Neural progenitor cell (in vitro differentiated cells): ENCODE measurements around the gene DUSP11. TPM values are rescaled to one million over a fixed set of nuclear protein-coding genes. Genes with fewer than 3 reads are reported as not detected.
A peak's percentile ranks its signal among the peaks of the same experiment; 100 is the strongest.
"Not testable (repeated sequence)": the region's sequence is repeated elsewhere in the genome, so short reads cannot be mapped to it uniquely, and the experiment has no call there.

Source experiments
- DNase-seq: peaks from one replicate; pipeline ENCODE4 v3.0.0-alpha.2; 2016; ENCODE audit warnings: low spot score
- H2AFZ ChIP-seq: fragments of 200-600 bp; sonication (generic); replicated peaks from 2 replicates; pipeline ENCODE4 v1.6.1; 2016; ENCODE audit warnings: antibody characterized with exemption
- H3F3A ChIP-seq: fragments of 200-600 bp; sonication (generic); 2 replicates; pipeline ENCODE4 v1.6.1; 2016; ENCODE audit warnings: antibody characterized with exemption, low read depth
- H3K27ac ChIP-seq: fragments of 200-600 bp; sonication (generic); 2 replicates; pipeline ENCODE4 v1.5.1; 2016; ENCODE audit warnings: mild to moderate bottlenecking
- H3K27me3 ChIP-seq: fragments of 200-600 bp; sonication (generic); 2 replicates; pipeline ENCODE4 v1.6.1; 2016; ENCODE audit warnings: mild to moderate bottlenecking, moderate library complexity
- H3K36me3 ChIP-seq: fragments of 200-600 bp; sonication (generic); 2 replicates; pipeline ENCODE4 v1.5.1; 2016
- H3K4me1 ChIP-seq: fragments of 200-600 bp; sonication (generic); 2 replicates; pipeline ENCODE4 v1.6.1; 2016; ENCODE audit warnings: mixed run types
- H3K4me2 ChIP-seq: fragments of 200-600 bp; sonication (generic); 2 replicates; pipeline ENCODE4 v1.6.1; 2016
- H3K4me3 ChIP-seq: fragments of 200-600 bp; sonication (generic); 2 replicates; pipeline ENCODE4 v1.5.1; 2016
- H3K79me2 ChIP-seq: fragments of 200-600 bp; sonication (generic); 2 replicates; pipeline ENCODE4 v1.6.1; 2016; ENCODE audit warnings: low read depth
- H3K9ac ChIP-seq: fragments of 200-600 bp; sonication (generic); 2 replicates; pipeline ENCODE4 v1.6.1; 2016
- H3K9me3 ChIP-seq: fragments of 200-600 bp; sonication (generic); 2 replicates; pipeline ENCODE4 v1.5.1; 2016; ENCODE audit warnings: low read depth
- H4K20me1 ChIP-seq: fragments of 200-600 bp; sonication (generic); 2 replicates; pipeline ENCODE4 v1.6.1; 2016; ENCODE audit warnings: low read depth
- H3K27ac Mint-ChIP-seq: 3 replicates; pipeline ENCODE4 v1.8.0; 2021; ENCODE audit warnings: mixed read lengths
- H3K27me3 Mint-ChIP-seq: 2 replicates; pipeline ENCODE4 v1.8.0; 2022; ENCODE audit warnings: low read depth, mild to moderate bottlenecking, inconsistent platforms, moderate library complexity, mixed read lengths; ENCODE audit not compliant: insufficient read depth
- H3K36me3 Mint-ChIP-seq: 3 replicates; pipeline ENCODE4 v1.8.0; 2021; ENCODE audit warnings: mixed read lengths
- H3K4me1 Mint-ChIP-seq: 3 replicates; pipeline ENCODE4 v1.8.0; 2021; ENCODE audit warnings: mixed read lengths
- H3K4me3 Mint-ChIP-seq: 3 replicates; pipeline ENCODE4 v1.8.0; 2021; ENCODE audit warnings: mild to moderate bottlenecking, moderate library complexity, mixed read lengths
- H3K9me3 Mint-ChIP-seq: 3 replicates; pipeline ENCODE4 v1.8.0; 2020; ENCODE audit warnings: mixed read lengths
- EZH2 ChIP-seq: fragments of 200-600 bp; sonication (generic); IDR thresholded peaks from 2 replicates; pipeline ENCODE4 v1.6.1; 2017; ENCODE audit warnings: antibody characterized with exemption, mild to moderate bottlenecking, moderate library complexity
- EZH2phosphoT487 ChIP-seq: fragments of 200-600 bp; sonication (generic); IDR thresholded peaks from 2 replicates; pipeline ENCODE4 v1.6.1; 2017; ENCODE audit warnings: antibody characterized with exemption
- total RNA-seq: library from RNA; depleted of rRNA; stranded (reverse); fragments of >200 nt; gene quantifications from 2 replicates; pipeline ENCODE4 v1.2.3, GENCODE V29; 2015; ENCODE audit warnings: low replicate concordance
- TF ChIP-seq, protein P1 (sequence below): fragments of 200-600 bp; sonication (generic); IDR thresholded peaks from 2 replicates; pipeline ENCODE4 v1.5.1; 2017; ENCODE audit warnings: antibody characterized with exemption, mild to moderate bottlenecking

DUSP11 gene
- total RNA-seq, 1 donor from 2014 or later: 43.5 TPM

DNA sequence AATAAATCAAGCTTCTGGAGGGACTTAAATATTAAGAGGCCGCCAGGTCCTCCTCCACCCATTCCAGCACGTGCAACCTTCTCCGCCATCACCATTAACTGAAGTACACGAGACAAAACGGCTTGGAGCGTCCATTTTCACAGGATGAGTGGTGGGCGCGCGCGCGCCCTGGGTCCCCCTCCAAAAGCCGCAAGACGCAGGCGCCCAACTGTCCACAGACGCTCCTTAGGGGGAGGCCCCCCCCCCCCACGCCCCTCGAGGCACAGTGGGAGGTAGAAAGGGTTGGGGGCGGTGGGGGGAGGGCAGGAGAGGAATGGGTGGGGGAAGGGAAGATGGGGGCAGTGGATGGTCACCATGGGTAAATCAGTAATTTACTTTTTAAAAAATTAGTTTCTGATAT lies 38.4 kb upstream of the DUSP11 start:
- Mint-ChIP-seq H3K27ac (no peak overlapping the region), H3K27me3 (peaks cover 9% of the 10 kb centered on the region), H3K9me3 (no peaks in the 10 kb centered on the region), H3K36me3 (no peaks in the 10 kb centered on the region), H3K4me1 (no peaks in the 10 kb centered on the region), H3K4me3 (no peak overlapping the region)
- Histone ChIP-seq H3K4me3 (no peak overlapping the region), H4K20me1 (no peaks in the 10 kb centered on the region), H3F3A (no peaks in the 10 kb centered on the region), H3K79me2 (no peaks in the 10 kb centered on the region), H3K36me3 (no peaks in the 10 kb centered on the region), H3K4me2 (no peak overlapping the region), H3K27me3 (peaks cover 27% of the 10 kb centered on the region), H3K4me1 (no peaks in the 10 kb centered on the region), H3K27ac (no peak overlapping the region), H3K9ac (no peak overlapping the region), H3K9me3 (no peaks in the 10 kb centered on the region), H2AFZ (no peak overlapping the region)
- no peak for DNase-seq
- TF ChIP-seq, protein P1, sequence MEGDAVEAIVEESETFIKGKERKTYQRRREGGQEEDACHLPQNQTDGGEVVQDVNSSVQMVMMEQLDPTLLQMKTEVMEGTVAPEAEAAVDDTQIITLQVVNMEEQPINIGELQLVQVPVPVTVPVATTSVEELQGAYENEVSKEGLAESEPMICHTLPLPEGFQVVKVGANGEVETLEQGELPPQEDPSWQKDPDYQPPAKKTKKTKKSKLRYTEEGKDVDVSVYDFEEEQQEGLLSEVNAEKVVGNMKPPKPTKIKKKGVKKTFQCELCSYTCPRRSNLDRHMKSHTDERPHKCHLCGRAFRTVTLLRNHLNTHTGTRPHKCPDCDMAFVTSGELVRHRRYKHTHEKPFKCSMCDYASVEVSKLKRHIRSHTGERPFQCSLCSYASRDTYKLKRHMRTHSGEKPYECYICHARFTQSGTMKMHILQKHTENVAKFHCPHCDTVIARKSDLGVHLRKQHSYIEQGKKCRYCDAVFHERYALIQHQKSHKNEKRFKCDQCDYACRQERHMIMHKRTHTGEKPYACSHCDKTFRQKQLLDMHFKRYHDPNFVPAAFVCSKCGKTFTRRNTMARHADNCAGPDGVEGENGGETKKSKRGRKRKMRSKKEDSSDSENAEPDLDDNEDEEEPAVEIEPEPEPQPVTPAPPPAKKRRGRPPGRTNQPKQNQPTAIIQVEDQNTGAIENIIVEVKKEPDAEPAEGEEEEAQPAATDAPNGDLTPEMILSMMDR: no peak
- no peak for TF ChIP-seq EZH2phosphoT487

DNA sequence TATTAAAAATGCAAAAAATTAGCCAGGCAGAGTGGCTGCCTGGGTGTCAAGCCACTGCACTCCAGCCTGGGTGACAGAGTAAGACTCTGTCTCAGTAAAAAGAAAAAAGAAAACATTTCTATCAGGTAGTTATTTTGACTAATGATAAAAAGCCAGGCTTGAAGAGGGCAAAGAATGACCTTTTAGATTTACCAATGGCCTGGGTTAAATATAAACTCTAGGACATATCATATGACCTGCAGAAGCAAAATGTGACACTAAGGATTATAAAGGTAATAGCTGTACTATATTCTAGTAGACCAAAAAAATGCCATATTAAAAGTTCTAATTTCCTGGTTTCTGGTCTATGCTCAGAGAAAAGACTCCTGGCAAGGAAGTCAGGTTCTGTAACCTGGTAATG lies 32.7 kb upstream of the DUSP11 start:
- Mint-ChIP-seq H3K9me3 (no peaks in the 10 kb centered on the region), H3K36me3 (no peaks in the 10 kb centered on the region)
- no peak overlapping the region for H3K9ac ChIP-seq

DNA sequence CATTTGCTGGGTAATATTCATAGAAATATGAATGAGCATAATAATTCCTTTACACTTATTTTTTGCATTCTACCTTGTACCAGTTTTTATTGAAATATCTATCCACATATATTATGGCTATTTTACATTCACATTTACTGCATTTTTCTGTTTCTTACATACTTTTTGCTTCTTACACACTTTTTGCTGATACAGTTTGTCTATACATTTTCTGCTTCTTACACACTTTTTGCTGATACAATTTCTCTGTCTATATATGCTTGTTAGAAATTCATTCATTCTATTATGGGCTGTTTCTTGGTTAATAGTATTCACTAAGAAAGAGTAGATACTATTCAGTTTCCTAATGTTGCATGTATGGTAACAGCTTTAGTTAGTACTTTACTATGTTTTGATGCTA lies 32.0 kb upstream of the DUSP11 start:
- H3F3A ChIP-seq: no peaks in the 10 kb centered on the region
- Mint-ChIP-seq H3K4me3 (no peak overlapping the region), H3K9me3 (no peaks in the 10 kb centered on the region), H3K27me3 (peaks cover 8% of the 10 kb centered on the region), H3K4me1 (no peaks in the 10 kb centered on the region), H3K27ac (no peak overlapping the region), H3K36me3 (no peaks in the 10 kb centered on the region)
- no peaks in the 10 kb centered on the region for H3K4me1 ChIP-seq
- H4K20me1 ChIP-seq: no peaks in the 10 kb centered on the region
- no peaks in the 10 kb centered on the region for H3K36me3 ChIP-seq
- no peak overlapping the region for H2AFZ ChIP-seq
- peaks cover 50% of the 10 kb centered on the region for H3K27me3 ChIP-seq
- H3K4me3 ChIP-seq: no peak overlapping the region
- H3K9ac ChIP-seq: no peak overlapping the region
- H3K27ac ChIP-seq: no peak overlapping the region
- no peak overlapping the region for H3K4me2 ChIP-seq
- no peak for DNase-seq
- TF ChIP-seq EZH2phosphoT487 (no peak), EZH2 (no peak)
- TF ChIP-seq, protein P1: no peak
- H3K9me3 ChIP-seq: no peaks in the 10 kb centered on the region
- no peaks in the 10 kb centered on the region for H3K79me2 ChIP-seq

More for the DNA sequence above, 32.7 kb upstream of the DUSP11 start:
- H3F3A ChIP-seq: no peaks in the 10 kb centered on the region
- H3K79me2 ChIP-seq: no peaks in the 10 kb centered on the region
- no peak overlapping the region for H2AFZ ChIP-seq
- no peak overlapping the region for H3K4me2 ChIP-seq
- Mint-ChIP-seq H3K4me3 (no peak overlapping the region), H3K27ac (no peak overlapping the region), H3K27me3 (peaks cover 9% of the 10 kb centered on the region), H3K4me1 (no peaks in the 10 kb centered on the region)
- no peaks in the 10 kb centered on the region for H3K36me3 ChIP-seq
- no peak for DNase-seq
- H3K27me3 ChIP-seq: peaks cover 50% of the 10 kb centered on the region
- H3K27ac ChIP-seq: no peak overlapping the region
- TF ChIP-seq, protein P1: no peak
- TF ChIP-seq EZH2: no peak
- TF ChIP-seq EZH2phosphoT487: no peak
- no peaks in the 10 kb centered on the region for H4K20me1 ChIP-seq
- no peaks in the 10 kb centered on the region for H3K4me1 ChIP-seq
- no peak overlapping the region for H3K4me3 ChIP-seq
- no peaks in the 10 kb centered on the region for H3K9me3 ChIP-seq

DNA sequence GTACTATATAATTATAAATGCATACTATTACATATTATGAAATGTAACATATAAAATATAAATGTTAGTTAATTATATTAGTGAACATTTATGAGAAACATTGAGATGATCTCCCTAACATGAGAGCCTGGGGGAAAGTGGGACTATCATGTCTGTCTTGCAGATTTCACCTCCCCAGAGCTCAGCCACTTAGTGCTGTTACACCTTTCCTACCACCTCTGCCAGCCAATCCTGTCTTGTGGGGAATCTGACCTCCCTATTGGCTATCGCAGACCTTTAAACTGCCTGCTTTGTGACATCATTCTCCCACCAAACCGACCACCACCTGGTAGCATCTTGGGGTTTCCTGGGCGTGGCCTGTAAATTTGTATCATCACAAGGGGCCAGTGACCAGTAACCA lies 4.0 kb upstream of the DUSP11 start, which contains the start of gene C2orf78:
TSS of gene C2orf78 (plus strand) at position 301 of the 400 bp plus-strand sequence. CDS start 127 bp downstream, outside the sequence.
- H4K20me1 ChIP-seq, H3K9me3 Mint-ChIP-seq, H3F3A ChIP-seq, H3K79me2 ChIP-seq, H3K27me3 Mint-ChIP-seq, H3K4me2 ChIP-seq, H3K4me1 ChIP-seq, H3K36me3 Mint-ChIP-seq, H3K4me3 Mint-ChIP-seq, H3K27ac Mint-ChIP-seq, H3K4me3 ChIP-seq, H3K9me3 ChIP-seq, H3K27me3 ChIP-seq, H3K36me3 ChIP-seq, H3K9ac ChIP-seq, H3K4me1 Mint-ChIP-seq, H3K27ac ChIP-seq, DNase-seq: not testable (repeated sequence)
- H2AFZ ChIP-seq: peak within 1 kb of the TSS; percentile 57

DNA sequence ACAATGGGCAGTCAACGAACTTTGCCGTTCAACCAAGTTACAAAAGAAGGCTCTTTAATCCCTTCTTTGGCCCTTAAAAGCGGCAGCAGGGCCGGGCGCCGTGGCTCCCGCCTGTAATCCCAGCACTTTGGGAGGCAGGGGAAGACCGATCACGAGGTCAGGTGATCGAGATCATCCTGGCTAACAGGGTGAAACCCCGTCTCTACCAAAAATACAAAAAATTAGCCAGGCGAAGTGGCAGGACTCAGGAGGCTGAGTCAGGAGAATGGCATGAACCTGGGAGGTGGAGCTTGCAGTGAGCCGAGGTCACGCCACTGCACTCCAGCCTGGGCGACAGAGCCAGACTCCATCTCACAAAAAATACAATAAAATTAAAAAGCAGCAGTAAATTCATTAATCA lies 3.5 kb upstream of the DUSP11 start:
- Histone ChIP-seq H3K79me2 (peaks cover 13% of the 10 kb centered on the region), H2AFZ (peak overlapping the region; percentile 57)
- H3K36me3 Mint-ChIP-seq, H4K20me1 ChIP-seq, H3K27ac Mint-ChIP-seq, H3K4me3 Mint-ChIP-seq, H3K9me3 ChIP-seq, H3K27me3 ChIP-seq, H3F3A ChIP-seq, H3K27ac ChIP-seq, H3K36me3 ChIP-seq, H3K4me3 ChIP-seq, H3K4me1 Mint-ChIP-seq, H3K9ac ChIP-seq, H3K27me3 Mint-ChIP-seq, H3K9me3 Mint-ChIP-seq, H3K4me1 ChIP-seq, H3K4me2 ChIP-seq: not testable (repeated sequence)
- DNase-seq: peak; percentile 15
